Measurements from ENCODE around the gene DPH1.

DNA sequence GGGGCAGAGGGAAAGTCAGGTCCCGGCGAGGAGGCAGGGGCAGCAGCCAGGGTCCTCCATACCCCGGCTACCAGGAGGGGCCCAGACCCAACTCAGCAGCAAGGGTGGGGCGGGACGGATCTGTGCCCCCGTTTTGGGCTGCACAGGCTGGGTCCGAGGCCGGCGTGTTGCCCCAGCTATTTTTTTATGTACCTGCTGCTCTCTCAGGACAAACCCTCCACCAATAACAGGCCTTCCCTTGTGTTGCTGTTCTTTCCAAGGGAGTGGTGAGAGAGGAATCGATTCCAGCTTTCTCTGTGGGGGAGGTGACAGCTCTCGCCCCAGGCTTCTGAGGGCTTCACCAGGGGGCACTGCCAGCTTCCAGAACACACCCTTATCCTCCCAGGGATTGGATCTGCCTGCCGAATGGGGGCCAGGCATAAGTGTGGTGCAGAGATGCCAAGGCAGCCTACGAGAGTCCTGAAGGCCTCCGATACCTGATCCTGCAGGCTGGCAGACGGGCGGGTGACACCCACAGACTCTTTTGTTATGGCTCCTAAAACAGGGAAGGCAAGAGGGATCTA lies 27.1 kb upstream of the DPH1 start:
- TF ChIP-seq POLR2A (IDR thresholded peaks at IDR 0.05): no peak
- TF ChIP-seq, protein P1, sequence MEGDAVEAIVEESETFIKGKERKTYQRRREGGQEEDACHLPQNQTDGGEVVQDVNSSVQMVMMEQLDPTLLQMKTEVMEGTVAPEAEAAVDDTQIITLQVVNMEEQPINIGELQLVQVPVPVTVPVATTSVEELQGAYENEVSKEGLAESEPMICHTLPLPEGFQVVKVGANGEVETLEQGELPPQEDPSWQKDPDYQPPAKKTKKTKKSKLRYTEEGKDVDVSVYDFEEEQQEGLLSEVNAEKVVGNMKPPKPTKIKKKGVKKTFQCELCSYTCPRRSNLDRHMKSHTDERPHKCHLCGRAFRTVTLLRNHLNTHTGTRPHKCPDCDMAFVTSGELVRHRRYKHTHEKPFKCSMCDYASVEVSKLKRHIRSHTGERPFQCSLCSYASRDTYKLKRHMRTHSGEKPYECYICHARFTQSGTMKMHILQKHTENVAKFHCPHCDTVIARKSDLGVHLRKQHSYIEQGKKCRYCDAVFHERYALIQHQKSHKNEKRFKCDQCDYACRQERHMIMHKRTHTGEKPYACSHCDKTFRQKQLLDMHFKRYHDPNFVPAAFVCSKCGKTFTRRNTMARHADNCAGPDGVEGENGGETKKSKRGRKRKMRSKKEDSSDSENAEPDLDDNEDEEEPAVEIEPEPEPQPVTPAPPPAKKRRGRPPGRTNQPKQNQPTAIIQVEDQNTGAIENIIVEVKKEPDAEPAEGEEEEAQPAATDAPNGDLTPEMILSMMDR (IDR thresholded peaks at IDR 0.05): no peak

Data from thyroid gland (tissue), 4 donors.